ENCODE measurements around the gene PLCB2. TPM values are rescaled to one million over a fixed set of nuclear protein-coding genes. Genes with fewer than 3 reads are reported as not detected.

PLCB2 gene
- total RNA-seq, 1 experiment from 2014 or later: 7.4 TPM

DNA sequence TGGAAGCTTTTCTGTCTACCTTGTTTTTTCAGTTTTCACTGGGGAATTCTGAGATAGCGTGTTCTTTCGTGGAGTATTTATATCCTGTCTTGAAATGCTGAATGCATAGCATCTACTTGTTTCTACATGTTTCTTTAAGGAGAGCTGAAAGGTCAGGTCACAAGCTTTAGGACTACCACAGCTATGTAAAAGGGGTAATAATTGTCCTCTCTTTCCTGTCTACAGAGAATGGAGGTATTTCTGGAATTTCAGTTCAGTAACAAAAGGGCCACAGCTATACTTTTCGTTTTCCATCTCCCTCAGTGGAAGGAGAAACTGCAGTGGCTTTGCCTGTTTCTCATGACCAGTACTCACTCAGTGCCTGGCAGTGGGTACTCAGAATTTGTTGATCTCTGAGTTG, 20.4 kb upstream of the PLCB2 start:
- H3K27ac Mint-ChIP-seq: peak overlapping the region in 2 of 3 experiments; percentile 2 to 46; a peak in 2 of 7 replicates

More for the DNA sequence above, 20.4 kb upstream of the PLCB2 start:
- no peak overlapping the region for H3K9ac ChIP-seq (ENCODE audit: extremely low read depth, insufficient read length, low read length)
- H3K27ac ChIP-seq (ENCODE audit: insufficient read length, low read depth, low read length): no peak overlapping the region
- no peak overlapping the region for H3K4me2 ChIP-seq (ENCODE audit: insufficient read depth, insufficient read length, low read length)
- WGBS (ENCODE audit: extremely low coverage, insufficient read length, low lambda C conversion rate): no CpG with 5 or more reads among the region's 3 CpGs
- peak overlapping the region; percentile 0 to 55; a peak in 4 of 5 replicates for H3K4me3 Mint-ChIP-seq
- no peak overlapping the region for H2AK5ac ChIP-seq (ENCODE audit: insufficient read length, low read length)
- no peak overlapping the region for H2BK5ac ChIP-seq (ENCODE audit: insufficient read length, low read length)
- H3K9me3 Mint-ChIP-seq: peaks cover 0 to 6% of the 10 kb centered on the region in 2 experiments; a peak in 1 of 5 replicates
- H3K23ac ChIP-seq (ENCODE audit: insufficient read length, low read depth, low read length): no peak overlapping the region
- no peak overlapping the region for H3K14ac ChIP-seq (ENCODE audit: insufficient read depth, low read length)
- TF ChIP-seq, protein P1, sequence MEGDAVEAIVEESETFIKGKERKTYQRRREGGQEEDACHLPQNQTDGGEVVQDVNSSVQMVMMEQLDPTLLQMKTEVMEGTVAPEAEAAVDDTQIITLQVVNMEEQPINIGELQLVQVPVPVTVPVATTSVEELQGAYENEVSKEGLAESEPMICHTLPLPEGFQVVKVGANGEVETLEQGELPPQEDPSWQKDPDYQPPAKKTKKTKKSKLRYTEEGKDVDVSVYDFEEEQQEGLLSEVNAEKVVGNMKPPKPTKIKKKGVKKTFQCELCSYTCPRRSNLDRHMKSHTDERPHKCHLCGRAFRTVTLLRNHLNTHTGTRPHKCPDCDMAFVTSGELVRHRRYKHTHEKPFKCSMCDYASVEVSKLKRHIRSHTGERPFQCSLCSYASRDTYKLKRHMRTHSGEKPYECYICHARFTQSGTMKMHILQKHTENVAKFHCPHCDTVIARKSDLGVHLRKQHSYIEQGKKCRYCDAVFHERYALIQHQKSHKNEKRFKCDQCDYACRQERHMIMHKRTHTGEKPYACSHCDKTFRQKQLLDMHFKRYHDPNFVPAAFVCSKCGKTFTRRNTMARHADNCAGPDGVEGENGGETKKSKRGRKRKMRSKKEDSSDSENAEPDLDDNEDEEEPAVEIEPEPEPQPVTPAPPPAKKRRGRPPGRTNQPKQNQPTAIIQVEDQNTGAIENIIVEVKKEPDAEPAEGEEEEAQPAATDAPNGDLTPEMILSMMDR (conservative IDR thresholded peaks at IDR 0.05): no peak
- H3K4me1 Mint-ChIP-seq: peaks cover 54% of the 10 kb centered on the region in 2 experiments
- H2BK12ac ChIP-seq (ENCODE audit: insufficient read length, low read depth, low read length): no peak overlapping the region
- H4K8ac ChIP-seq (replicated peaks; ENCODE audit: insufficient read length, low read depth, low read length): no peak overlapping the region
- no peak overlapping the region for H4K91ac ChIP-seq (ENCODE audit: insufficient read length, low read depth, low read length)
- H3K9me3 ChIP-seq (ENCODE audit: control insufficient read depth, low read depth, low read length): no peaks in the 10 kb centered on the region
- H3K27me3 ChIP-seq (ENCODE audit: insufficient read depth, low read length): no peaks in the 10 kb centered on the region
- H3K23me2 ChIP-seq (ENCODE audit: insufficient read length, low read depth, low read length, poor library complexity, severe bottlenecking): peaks cover 5% of the 10 kb centered on the region
- peaks cover 16% of the 10 kb centered on the region for H3K27me3 Mint-ChIP-seq (ENCODE audit: low read depth)
- H3K36me3 Mint-ChIP-seq (ENCODE audit: insufficient read depth in 1 of 3, low read depth in 3 of 3): peaks cover 4 to 28% (median 13%) of the 10 kb centered on the region in 3 experiments; a peak in 6 of 7 replicates
- DNase-seq: no peak
- no peak overlapping the region for H3K4ac ChIP-seq (ENCODE audit: low read depth, low read length)
- no peaks in the 10 kb centered on the region for H3K79me1 ChIP-seq (ENCODE audit: insufficient read depth, low read depth, low read length, poor library complexity, severe bottlenecking)
- H3K4me1 ChIP-seq (ENCODE audit: insufficient read depth, low read length): peaks cover 25% of the 10 kb centered on the region; the same call in 1 of the 2 replicates
- H3K79me2 ChIP-seq (ENCODE audit: insufficient read depth, low read length): no peaks in the 10 kb centered on the region
- H4K5ac ChIP-seq (ENCODE audit: insufficient read length, low read depth, low read length): no peak overlapping the region
- H3T11ph ChIP-seq (ENCODE audit: low read length): no peak overlapping the region
- no peak overlapping the region for H2BK120ac ChIP-seq (ENCODE audit: low read depth, low read length, poor library complexity, severe bottlenecking)
- no peak overlapping the region for H2AFZ ChIP-seq (ENCODE audit: low read length)
- no peak overlapping the region for H2BK15ac ChIP-seq (ENCODE audit: low read depth, low read length)
- no peak overlapping the region for H3K18ac ChIP-seq (ENCODE audit: insufficient read length, low read depth, low read length)
- H3K56ac ChIP-seq (ENCODE audit: insufficient read length, low read depth, low read length): no peak overlapping the region
- no peaks in the 10 kb centered on the region for H4K20me1 ChIP-seq (ENCODE audit: control insufficient read depth, insufficient read depth, insufficient read length)
- no peak overlapping the region for H2BK20ac ChIP-seq (ENCODE audit: low read depth, low read length, poor library complexity, severe bottlenecking)

Measured in H9 (cell line).